Forelimb muscle (tissue), 1 donor: ENCODE results near the gene AQP2. TPM values are rescaled to one million over a fixed set of nuclear protein-coding genes. Genes with fewer than 3 reads are reported as not detected.

ENCODE experiments used
- DNase-seq: peaks from one replicate; pipeline ENCODE4 v3.0.0-alpha.2; 2013; ENCODE audit warnings: low read depth
- polyA plus RNA-seq: library from polyadenylated mRNA; unstranded; fragments of 120-200 nt; gene quantifications from one replicate; pipeline ENCODE4 v1.2.1, GENCODE V29; 2013; ENCODE audit not compliant: insufficient read length

The AQP2 gene
- polyA plus RNA-seq, 1 donor = not detected

- DNase-seq = no peak
Observed at GRCh38 chr12:49920241-49920914, 30.2 kb upstream of the AQP2 start.

GRCh38 chr12:49920915-49921286, 29.6 kb upstream of the AQP2 start:
- DNase-seq = no peak

- no peak for DNase-seq
Observed at GRCh38 chr12:49921299-49921698, 29.2 kb upstream of the AQP2 start.

GRCh38 chr12:49921936-49922335, 28.6 kb upstream of the AQP2 start:
- DNase-seq = no peak

GRCh38 chr12:49922349-49923034, 28.0 kb upstream of the AQP2 start:
- no peak for DNase-seq

GRCh38 chr12:49923035-49923644, 27.4 kb upstream of the AQP2 start:
- DNase-seq = no peak

GRCh38 chr12:49923880-49924556, 26.5 kb upstream of the AQP2 start:
- DNase-seq = no peak

- no peak for DNase-seq
Observed at GRCh38 chr12:49924628-49925246, 25.8 kb upstream of the AQP2 start.

- no peak for DNase-seq
Observed at GRCh38 chr12:49925433-49926204, 24.9 kb upstream of the AQP2 start.

- DNase-seq = no peak
Observed at GRCh38 chr12:49928471-49928870, 22.1 kb upstream of the AQP2 start.

GRCh38 chr12:49929581-49929980, 21.0 kb upstream of the AQP2 start:
- no peak for DNase-seq

- no peak for DNase-seq
Observed at GRCh38 chr12:49930515-49931288, 19.8 kb upstream of the AQP2 start.

- no peak for DNase-seq
Observed at GRCh38 chr12:49932023-49932422, 18.5 kb upstream of the AQP2 start.

GRCh38 chr12:49932533-49933130, 17.9 kb upstream of the AQP2 start:
- no peak for DNase-seq

GRCh38 chr12:49933796-49934195, 16.7 kb upstream of the AQP2 start:
- DNase-seq = no peak

- DNase-seq = no peak
Observed at GRCh38 chr12:49934505-49934904, 16.0 kb upstream of the AQP2 start.

- no peak for DNase-seq
Observed at GRCh38 chr12:49936925-49937324, 13.6 kb upstream of the AQP2 start.

GRCh38 chr12:49937639-49938300, 12.8 kb upstream of the AQP2 start:
- DNase-seq = no peak

- DNase-seq = no peak
Observed at GRCh38 chr12:49939307-49939706, 11.2 kb upstream of the AQP2 start.

- no peak for DNase-seq
Observed at GRCh38 chr12:49939707-49940106, 10.8 kb upstream of the AQP2 start.
